Mesendoderm (in vitro differentiated cells): ENCODE results near the gene SND1.
A peak's percentile ranks its signal among the peaks of the same experiment; 100 is the strongest.

Source experiments
- DNase-seq: peaks from one replicate; pipeline ENCODE4 v3.0.0; 2013
- H2AK5ac ChIP-seq: 2 replicates; pipeline ENCODE4 v1.6.1; 2013; ENCODE audit warnings: low read length, inconsistent platforms
- H2BK120ac ChIP-seq: 2 replicates; pipeline ENCODE4 v1.6.1; 2013; ENCODE audit warnings: low read depth, mild to moderate bottlenecking, low read length, moderate library complexity, mixed read lengths
- H2BK15ac ChIP-seq: replicated peaks from 2 replicates; pipeline ENCODE4 v1.6.1; 2013; ENCODE audit warnings: low read depth, mild to moderate bottlenecking, moderate library complexity
- H2BK5ac ChIP-seq: 2 replicates; pipeline ENCODE4 v1.6.1; 2013; ENCODE audit warnings: low read length, inconsistent platforms
- H3K18ac ChIP-seq: 2 replicates; pipeline ENCODE4 v1.6.1; 2013; ENCODE audit warnings: mild to moderate bottlenecking, low read length, mixed read lengths
- H3K23ac ChIP-seq: one replicate; pipeline ENCODE4 v1.6.1; 2013; ENCODE audit warnings: low read length
- H3K27ac ChIP-seq: 2 replicates; pipeline ENCODE4 v1.5.1; 2013; ENCODE audit warnings: low read depth, mild to moderate bottlenecking, inconsistent platforms, low read length, moderate library complexity
- H3K27me3 ChIP-seq: 2 replicates; pipeline ENCODE4 v1.6.1; 2013; ENCODE audit warnings: low read length, control low read depth, mild to moderate bottlenecking, inconsistent platforms; ENCODE audit not compliant: insufficient read depth, poor library complexity
- H3K36me3 ChIP-seq: 2 replicates; pipeline ENCODE4 v1.6.1; 2013; ENCODE audit warnings: low read length, inconsistent platforms; ENCODE audit not compliant: control insufficient read depth, insufficient read depth
- H3K4ac ChIP-seq: one replicate; pipeline ENCODE4 v1.6.1; 2013; ENCODE audit warnings: low read depth, mild to moderate bottlenecking, low read length, moderate library complexity
- H3K4me1 ChIP-seq: 2 replicates; pipeline ENCODE4 v1.6.1; 2013; ENCODE audit warnings: low read depth, low read length, inconsistent platforms; ENCODE audit not compliant: control insufficient read depth
- H3K4me2 ChIP-seq: 2 replicates; pipeline ENCODE4 v1.6.1; 2013; ENCODE audit warnings: low read length
- H3K4me3 ChIP-seq: 2 replicates; pipeline ENCODE4 v1.5.1; 2013; ENCODE audit warnings: mild to moderate bottlenecking, low read length
- H3K56ac ChIP-seq: one replicate; pipeline ENCODE4 v1.6.1; 2013; ENCODE audit warnings: low read length
- H3K79me1 ChIP-seq: 2 replicates; pipeline ENCODE4 v1.6.1; 2013; ENCODE audit warnings: low read length, inconsistent platforms
- H3K79me2 ChIP-seq: 2 replicates; pipeline ENCODE4 v1.6.1; 2013; ENCODE audit warnings: mild to moderate bottlenecking, low read length; ENCODE audit not compliant: control insufficient read depth, insufficient read depth
- H3K9ac ChIP-seq: 2 replicates; pipeline ENCODE4 v1.6.1; 2013; ENCODE audit warnings: low read length, inconsistent platforms
- H4K5ac ChIP-seq: one replicate; pipeline ENCODE4 v1.6.1; 2013; ENCODE audit warnings: low read length
- H4K8ac ChIP-seq: one replicate; pipeline ENCODE4 v1.6.1; 2013; ENCODE audit warnings: low read depth, mild to moderate bottlenecking, control low read depth, low read length, moderate library complexity
- WGBS: extraction: QIAGEN DNeasy Blood & Tissue Kit; methylation state at CpG from one replicate; pipeline ENCODE4 v1.1.7; 2013; ENCODE audit warnings: low lambda C conversion rate, missing lambda C conversion rate; ENCODE audit not compliant: insufficient coverage; ENCODE audit errors: extremely low coverage; 5-methylcytosine and 5-hydroxymethylcytosine counted together

Gene SND1

DNA sequence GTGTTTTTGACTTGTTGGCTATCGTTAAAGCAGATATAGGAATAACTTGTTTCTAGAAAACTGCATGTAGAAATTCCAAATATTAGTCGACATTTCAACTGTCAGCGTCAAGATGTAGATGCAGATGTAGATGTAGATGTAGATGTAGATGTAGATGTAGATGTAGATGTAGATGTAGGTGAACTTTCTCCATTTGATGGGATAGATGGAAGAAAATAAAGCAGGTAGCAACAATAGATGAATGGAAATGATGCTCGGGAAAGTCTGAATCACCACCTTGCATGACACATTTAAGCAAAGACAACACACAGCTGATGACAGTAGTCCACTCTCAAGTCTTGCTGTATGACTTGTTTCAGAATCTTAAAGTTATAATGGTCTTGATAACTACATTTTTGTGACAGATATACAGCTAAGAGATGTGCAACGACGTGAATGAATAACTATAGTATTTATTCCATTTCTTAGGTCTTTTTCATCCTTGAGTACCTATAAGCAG, 53.5 kb downstream of the SND1 start:
- no peaks in the 10 kb centered on the region for H3K79me2 ChIP-seq
- H3K27ac ChIP-seq = no peak overlapping the region
- H2BK5ac ChIP-seq = no peak overlapping the region
- peaks cover 7% of the 10 kb centered on the region for H3K79me1 ChIP-seq
- H2AK5ac ChIP-seq = no peak overlapping the region
- H3K23ac ChIP-seq = no peak overlapping the region
- H4K8ac ChIP-seq = no peak overlapping the region
- no peak overlapping the region for H2BK120ac ChIP-seq
- H2BK15ac ChIP-seq = no peak overlapping the region
- H3K9ac ChIP-seq = no peak overlapping the region
- no peak overlapping the region for H3K56ac ChIP-seq
- no peaks in the 10 kb centered on the region for H3K4me1 ChIP-seq
- H4K5ac ChIP-seq = no peak overlapping the region
- WGBS = no CpG with 5 or more reads among the region's 6 CpGs
- H3K36me3 ChIP-seq = peaks cover 20% of the 10 kb centered on the region
- H3K4ac ChIP-seq = no peak overlapping the region
- H3K4me3 ChIP-seq = no peak overlapping the region
- no peak for DNase-seq
- no peaks in the 10 kb centered on the region for H3K27me3 ChIP-seq
- H3K18ac ChIP-seq = no peak overlapping the region
- H3K4me2 ChIP-seq = no peak overlapping the region

DNA sequence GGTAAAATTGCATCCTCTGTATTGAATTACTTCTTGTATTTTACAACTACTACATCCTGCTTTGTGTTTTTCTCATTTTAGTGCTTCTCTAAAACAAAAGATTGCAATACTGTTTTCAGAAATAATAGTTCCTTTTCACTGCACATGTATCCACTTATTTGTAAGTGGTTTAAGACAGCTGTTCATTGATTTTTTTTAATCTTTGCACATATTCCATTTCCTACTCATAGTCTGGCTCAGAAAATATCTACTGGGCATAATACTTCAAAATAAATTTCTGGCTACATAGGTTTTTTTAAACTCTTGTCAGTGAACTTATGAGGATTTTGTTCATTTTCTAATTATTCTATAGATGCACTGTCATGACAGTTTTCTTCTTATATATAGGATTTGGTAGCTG, 54.8 kb downstream of the SND1 start:
- Histone ChIP-seq H3K4ac (no peak overlapping the region), H3K23ac (no peak overlapping the region), H3K4me3 (no peak overlapping the region), H3K79me1 (peaks cover 6% of the 10 kb centered on the region), H3K27me3 (no peaks in the 10 kb centered on the region), H3K36me3 (peaks cover 18% of the 10 kb centered on the region), H4K5ac (no peak overlapping the region), H3K79me2 (no peaks in the 10 kb centered on the region), H3K9ac (no peak overlapping the region), H2AK5ac (no peak overlapping the region), H3K27ac (no peak overlapping the region), H3K56ac (no peak overlapping the region), H3K4me1 (no peaks in the 10 kb centered on the region), H2BK5ac (no peak overlapping the region), H2BK15ac (no peak overlapping the region), H3K4me2 (no peak overlapping the region), H3K18ac (no peak overlapping the region), H4K8ac (no peak overlapping the region), H2BK120ac (no peak overlapping the region)
- no peak for DNase-seq

DNA sequence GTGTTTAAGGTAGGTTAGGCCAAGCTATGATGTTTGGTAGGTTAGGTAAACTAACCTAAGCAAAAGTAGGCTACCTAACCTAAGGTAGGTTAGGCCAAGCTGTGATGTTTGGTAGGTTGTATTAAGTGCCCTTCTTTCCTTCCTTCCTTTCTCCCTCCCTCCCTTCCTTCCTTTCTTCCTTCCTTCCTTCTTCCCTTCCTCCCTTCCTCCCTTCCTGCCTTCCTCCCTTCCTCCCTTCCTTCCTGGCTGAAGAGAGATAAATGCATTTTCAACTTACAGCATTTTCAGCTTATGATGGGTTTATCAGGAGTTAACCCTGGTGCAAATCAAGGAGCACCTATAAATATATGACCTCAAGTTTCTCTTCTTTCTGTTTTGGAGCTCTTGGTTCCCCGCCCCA, 56.2 kb downstream of the SND1 start:
- no peak for DNase-seq
- H4K5ac ChIP-seq = no peak overlapping the region
- H3K27ac ChIP-seq = no peak overlapping the region
- H3K27me3 ChIP-seq = no peaks in the 10 kb centered on the region
- H4K8ac ChIP-seq = no peak overlapping the region
- no peak overlapping the region for H3K56ac ChIP-seq
- H3K4me1 ChIP-seq = no peaks in the 10 kb centered on the region
- H3K79me1 ChIP-seq = peaks cover 6% of the 10 kb centered on the region
- no peak overlapping the region for H2BK120ac ChIP-seq
- H3K18ac ChIP-seq = no peak overlapping the region
- WGBS = no CpG with 5 or more reads among the region's 1 CpG
- no peak overlapping the region for H3K4me3 ChIP-seq
- H3K4me2 ChIP-seq = no peak overlapping the region
- no peak overlapping the region for H3K4ac ChIP-seq
- H3K9ac ChIP-seq = no peak overlapping the region
- H3K79me2 ChIP-seq = no peaks in the 10 kb centered on the region
- H2BK15ac ChIP-seq = no peak overlapping the region
- no peak overlapping the region for H2BK5ac ChIP-seq
- H2AK5ac ChIP-seq = no peak overlapping the region
- H3K36me3 ChIP-seq = peaks cover 11% of the 10 kb centered on the region
- no peak overlapping the region for H3K23ac ChIP-seq

DNA sequence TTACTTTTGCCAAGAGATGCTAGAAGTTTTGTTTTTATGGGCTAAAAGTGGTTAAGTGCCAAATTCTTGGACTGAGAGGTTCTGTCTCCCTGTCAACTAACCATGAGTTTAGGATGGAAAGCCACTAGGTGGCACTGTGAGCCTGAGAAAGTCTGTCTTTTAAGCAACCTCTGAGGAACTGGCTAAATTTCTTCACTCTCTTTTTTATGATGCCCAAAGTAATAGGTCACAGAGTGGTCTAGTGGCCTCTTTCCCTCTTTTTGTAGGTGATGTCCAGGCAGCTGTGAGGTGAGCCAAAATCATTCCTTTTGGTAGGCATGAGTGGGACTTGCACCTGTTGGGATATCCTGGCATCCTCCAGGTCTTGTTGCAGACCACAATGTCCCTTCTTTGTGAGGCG, 56.8 kb downstream of the SND1 start:
- Histone ChIP-seq H4K5ac (no peak overlapping the region), H3K56ac (no peak overlapping the region), H3K27ac (no peak overlapping the region), H3K79me2 (peaks cover 1% of the 10 kb centered on the region), H3K18ac (no peak overlapping the region), H2BK15ac (no peak overlapping the region), H2BK5ac (no peak overlapping the region), H3K79me1 (peaks cover 8% of the 10 kb centered on the region), H2BK120ac (no peak overlapping the region), H3K4me2 (no peak overlapping the region), H4K8ac (no peak overlapping the region), H3K23ac (no peak overlapping the region), H3K4ac (no peak overlapping the region), H3K36me3 (peaks cover 11% of the 10 kb centered on the region), H3K4me3 (no peak overlapping the region), H3K4me1 (no peaks in the 10 kb centered on the region), H3K27me3 (no peaks in the 10 kb centered on the region), H2AK5ac (no peak overlapping the region), H3K9ac (no peak overlapping the region)
- DNase-seq = peak; percentile 87
- no CpG with 5 or more reads among the region's 1 CpG for WGBS

DNA sequence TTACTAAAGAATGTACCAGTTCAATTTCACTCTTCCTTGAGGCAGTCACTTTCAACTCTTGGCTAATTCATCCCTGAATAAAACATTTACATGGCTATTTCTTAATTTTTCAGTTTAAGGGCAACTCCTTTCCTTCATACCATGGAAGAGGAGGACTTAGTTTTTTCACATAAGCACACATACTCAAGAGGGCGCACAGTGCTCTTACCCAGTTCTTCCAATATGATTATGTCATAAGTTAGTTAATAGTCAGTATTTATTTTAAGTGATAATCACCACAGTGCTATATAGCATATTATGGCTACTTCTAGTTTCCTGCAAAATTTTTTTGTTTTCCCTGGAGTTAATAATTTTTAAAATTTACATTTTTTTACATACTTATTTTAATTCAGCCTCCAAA, 58.6 kb downstream of the SND1 start:
- Histone ChIP-seq H2BK15ac (no peak overlapping the region), H3K27ac (no peak overlapping the region), H3K18ac (no peak overlapping the region), H3K79me1 (peaks cover 8% of the 10 kb centered on the region), H4K5ac (no peak overlapping the region), H4K8ac (no peak overlapping the region), H3K4me3 (no peak overlapping the region), H3K23ac (no peak overlapping the region), H3K27me3 (no peaks in the 10 kb centered on the region), H2BK120ac (no peak overlapping the region), H3K79me2 (peaks cover 1% of the 10 kb centered on the region), H3K4me1 (no peaks in the 10 kb centered on the region), H2AK5ac (no peak overlapping the region), H3K36me3 (peaks cover 7% of the 10 kb centered on the region), H3K56ac (no peak overlapping the region), H3K4ac (no peak overlapping the region), H3K4me2 (no peak overlapping the region), H3K9ac (no peak overlapping the region), H2BK5ac (no peak overlapping the region)
- DNase-seq = no peak
- no CpG with 5 or more reads among the region's 1 CpG for WGBS

DNA sequence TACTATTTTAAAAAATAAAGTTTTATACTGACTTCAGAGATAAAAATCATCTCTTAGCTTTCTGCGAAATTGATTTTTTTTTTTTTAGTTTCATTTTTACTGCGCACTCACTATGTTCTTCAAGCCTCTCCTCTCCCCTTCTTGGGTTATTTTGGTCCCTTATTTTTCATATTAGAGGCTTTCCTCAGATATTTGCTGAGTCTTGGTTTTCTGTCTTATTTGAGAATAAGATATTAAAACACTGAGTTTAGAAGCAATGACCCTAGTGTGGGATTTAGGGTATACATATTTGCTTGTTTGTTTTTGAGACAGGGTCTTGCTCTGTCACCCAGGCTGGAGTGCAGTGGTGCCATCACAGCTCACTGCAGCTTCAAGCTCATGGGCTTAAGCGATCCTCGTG, 59.9 kb downstream of the SND1 start:
- Histone ChIP-seq H3K27ac (no peak overlapping the region), H2BK15ac (no peak overlapping the region), H3K23ac (no peak overlapping the region), H3K56ac (no peak overlapping the region), H2AK5ac (no peak overlapping the region), H3K27me3 (no peaks in the 10 kb centered on the region), H2BK120ac (no peak overlapping the region), H3K9ac (no peak overlapping the region), H3K4me2 (no peak overlapping the region), H3K4me1 (no peaks in the 10 kb centered on the region), H2BK5ac (no peak overlapping the region), H4K5ac (no peak overlapping the region), H3K4ac (no peak overlapping the region), H4K8ac (no peak overlapping the region), H3K79me1 (peaks cover 10% of the 10 kb centered on the region), H3K79me2 (peaks cover 4% of the 10 kb centered on the region), H3K4me3 (no peak overlapping the region), H3K18ac (no peak overlapping the region), H3K36me3 (peaks cover 7% of the 10 kb centered on the region)
- no peak for DNase-seq
- no CpG with 5 or more reads among the region's 4 CpGs for WGBS
